ENCODE measurements around the gene GRP. TPM values are rescaled to one million over a fixed set of nuclear protein-coding genes. Genes with fewer than 3 reads are reported as not detected.

The GRP gene
- total and polyA plus RNA-seq, 3 donors from 2014 or later: 0.37 to 3.0 (median 2.9) TPM

- H3K27me3 ChIP-seq: no peaks in the 10 kb centered on the region
- no peaks in the 10 kb centered on the region for H3K36me3 ChIP-seq (ENCODE audit: low read depth, missing control alignments)
- DNase-seq: no peak
- no peak overlapping the region for H3K4me3 ChIP-seq
- 70 to 77% methylated on average over 5 of the region's 5 CpGs for WGBS, 2 donors
- no peaks in the 10 kb centered on the region for H3K9me3 ChIP-seq
- TF ChIP-seq POLR2A (IDR thresholded peaks at IDR 0.05) (no peak), CTCF (IDR thresholded peaks at IDR 0.05) (no peak)
- H3K4me1 ChIP-seq: no peaks in the 10 kb centered on the region
- no peak overlapping the region for H3K27ac ChIP-seq
- intact Hi-C loops (cut with DNase I; ENCODE audit: low total_unique reads): no loop called here
Observed at GRCh38 chr18:59278793-59279192, 58.8 kb downstream of the GRP start.

GRCh38 chr18:59279193-59279592 is 59.2 kb downstream of the GRP start:
- Histone ChIP-seq H3K27me3 (no peaks in the 10 kb centered on the region), H3K4me3 (no peak overlapping the region), H3K27ac (no peak overlapping the region), H3K9me3 (no peaks in the 10 kb centered on the region), H3K36me3 (ENCODE audit: low read depth, missing control alignments) (no peaks in the 10 kb centered on the region), H3K4me1 (no peaks in the 10 kb centered on the region)
- WGBS, 2 donors: 71 to 77% methylated on average over 3 of the region's 3 CpGs
- no peak for TF ChIP-seq CTCF (IDR thresholded peaks at IDR 0.05)
- no peak for TF ChIP-seq POLR2A (IDR thresholded peaks at IDR 0.05)
- intact Hi-C loops (cut with DNase I; ENCODE audit: low total_unique reads): no loop called here
- no peak for DNase-seq

- intact Hi-C loops (cut with DNase I; ENCODE audit: low total_unique reads): no loop called here
- no peaks in the 10 kb centered on the region for H3K4me1 ChIP-seq
- no peaks in the 10 kb centered on the region for H3K27me3 ChIP-seq
- no peaks in the 10 kb centered on the region for H3K9me3 ChIP-seq
- H3K4me3 ChIP-seq: no peak overlapping the region
- DNase-seq: no peak
- H3K27ac ChIP-seq: no peak overlapping the region
- TF ChIP-seq CTCF (IDR thresholded peaks at IDR 0.05): no peak
- no peak for TF ChIP-seq POLR2A (IDR thresholded peaks at IDR 0.05)
- whole genome bisulfite sequencing, 2 donors: 33 to 40% methylated on average over 1 of the region's 1 CpG
- no peaks in the 10 kb centered on the region for H3K36me3 ChIP-seq (ENCODE audit: low read depth, missing control alignments)
Observed at GRCh38 chr18:59279722-59280121, 59.8 kb downstream of the GRP start.

Other genes starting within 250 kb of the GRP start
- 10 to 100 TPM; 27.1 to 38.3 TPM for gene SEC11C, start 80.3 kb upstream of the GRP start, total RNA-seq
- gene SEC11C, start 80.3 kb upstream of the GRP start, polyA plus RNA-seq (ENCODE audit: insufficient read depth, low read depth, low replicate concordance): 64.3 TPM
- gene RAX, start 53.3 kb downstream of the GRP start, total RNA-seq: not detected
- not detected for gene RAX, start 53.3 kb downstream of the GRP start, polyA plus RNA-seq (ENCODE audit: insufficient read depth, low read depth, low replicate concordance)
- gene CPLX4, start 98.5 kb downstream of the GRP start, total RNA-seq: under 1 TPM; 0.31 to 0.55 TPM
- 0.26 TPM for gene CPLX4, start 98.5 kb downstream of the GRP start, polyA plus RNA-seq (ENCODE audit: insufficient read depth, low read depth, low replicate concordance)
- gene LMAN1, start 139.1 kb downstream of the GRP start, total RNA-seq: 10 to 100 TPM; 72.9 to 98.9 TPM
- 35.3 TPM for gene LMAN1, start 139.1 kb downstream of the GRP start, polyA plus RNA-seq (ENCODE audit: insufficient read depth, low read depth, low replicate concordance)